GOT3 (cell line): ENCODE results near the gene ALPL.

Experiments used
- DNase-seq: peaks from one replicate; lab custom pipeline; 2025; ENCODE audit warnings: mixed read lengths; lab: John Stamatoyannopoulos, UW

The ALPL gene

DNA sequence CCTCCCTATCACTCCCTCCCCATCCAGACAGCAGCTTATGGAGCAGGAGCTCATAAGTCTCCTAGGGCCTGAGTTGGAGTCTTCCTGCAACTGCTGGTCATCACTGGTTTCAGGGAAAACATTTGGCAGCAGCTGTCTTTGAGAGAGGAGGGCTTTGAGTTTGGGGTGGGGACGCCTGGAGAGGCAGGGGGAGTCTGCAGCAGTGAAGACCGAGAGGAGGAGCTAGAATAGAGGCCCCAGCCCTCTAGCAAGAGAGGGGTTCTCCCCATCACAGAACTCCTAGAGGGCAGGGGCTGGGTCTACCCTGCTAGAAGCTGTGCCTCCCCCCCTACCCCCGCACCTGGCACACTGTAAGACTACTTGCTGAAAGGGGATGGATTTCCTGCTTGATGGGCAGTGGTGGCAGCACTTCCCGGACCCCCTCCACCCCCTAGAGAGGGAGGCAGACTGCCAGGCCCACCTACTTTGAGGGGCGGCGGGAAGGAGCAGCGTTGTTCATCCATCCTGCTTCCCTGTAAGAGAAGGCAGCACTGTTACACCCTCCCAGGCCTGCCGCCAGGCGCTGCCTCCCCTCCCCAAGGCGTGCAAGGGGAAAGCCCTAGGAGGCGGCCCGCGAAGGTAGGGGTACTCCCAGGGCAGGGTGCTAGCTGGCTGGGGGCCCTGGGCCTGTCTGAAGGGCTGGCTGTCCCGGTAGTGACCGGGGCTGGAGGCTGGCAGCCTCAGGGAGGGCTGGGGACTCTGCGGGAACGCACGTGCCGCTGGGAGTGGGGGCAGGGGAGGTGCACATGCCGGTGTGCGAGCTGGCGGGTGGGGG lies 109.5 kb downstream of the ALPL start:
- DNase-seq = no peak

DNA sequence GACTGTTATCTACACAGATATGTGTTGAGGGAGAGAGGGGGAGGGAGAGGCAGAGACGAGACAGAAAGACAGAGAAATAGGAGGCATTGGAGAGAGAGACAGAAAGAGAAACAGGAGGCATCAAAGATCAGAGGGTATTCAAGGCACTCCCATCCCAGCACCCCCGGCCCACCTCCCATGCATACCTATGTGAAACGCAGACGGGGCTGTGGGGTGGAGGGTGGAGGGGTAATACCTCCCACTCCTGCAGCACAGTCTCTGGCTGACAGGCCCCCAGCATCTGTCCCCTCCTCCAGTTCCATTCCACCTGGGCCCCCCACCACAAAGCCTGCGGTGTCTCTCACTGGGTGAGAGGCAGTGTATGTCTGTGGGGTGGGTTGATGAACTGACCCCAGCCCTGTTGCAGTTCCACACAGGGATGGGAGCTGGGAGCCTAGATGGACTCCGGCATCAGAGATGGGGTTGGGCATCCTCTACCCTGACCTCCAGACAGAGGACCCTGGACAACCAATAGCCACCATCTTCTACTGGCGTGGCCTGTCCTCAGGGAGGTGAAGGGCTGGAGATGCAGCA lies 110.2 kb downstream of the ALPL start:
- no peak for DNase-seq

DNA sequence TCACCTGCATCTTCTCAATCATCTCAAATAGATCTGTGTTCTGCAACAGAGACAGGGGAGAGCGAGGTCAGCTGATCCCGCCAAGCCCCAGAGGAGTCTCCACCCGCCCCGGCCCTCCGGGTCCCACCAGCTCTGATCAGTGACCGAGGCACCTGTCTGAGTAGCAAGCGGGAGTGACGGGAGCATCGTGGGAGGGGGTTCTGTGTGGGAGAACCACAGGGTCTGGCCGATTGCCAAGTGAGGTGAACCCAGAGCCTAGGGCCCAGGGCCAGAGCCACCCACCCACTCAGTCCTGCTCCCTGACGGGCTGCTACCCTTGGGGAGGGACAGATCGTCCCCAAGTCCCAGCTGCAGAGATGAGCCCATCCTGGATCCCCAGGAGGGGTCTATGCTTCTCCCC lies 110.8 kb downstream of the ALPL start:
- DNase-seq = no peak

DNA sequence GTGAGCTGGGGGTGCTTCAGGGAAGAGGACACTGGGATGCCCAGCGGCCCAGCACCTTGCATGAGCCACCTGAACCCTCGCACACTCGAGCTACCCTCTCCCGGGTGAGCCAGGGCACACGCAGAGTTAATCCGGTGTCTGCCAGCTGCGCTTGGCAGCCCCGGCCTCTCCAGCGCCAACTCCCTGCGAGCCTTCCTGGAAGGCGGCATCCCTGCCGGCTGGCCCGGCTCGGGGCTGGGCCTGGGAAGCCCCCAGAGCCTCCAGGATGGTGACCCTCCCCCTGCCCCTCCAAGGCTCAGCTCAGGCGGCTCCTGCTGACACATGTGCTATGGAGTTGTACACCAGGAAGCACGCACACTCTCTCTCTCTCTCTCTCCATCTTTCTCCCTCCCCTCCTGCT lies 111.3 kb downstream of the ALPL start:
- no peak for DNase-seq

DNA sequence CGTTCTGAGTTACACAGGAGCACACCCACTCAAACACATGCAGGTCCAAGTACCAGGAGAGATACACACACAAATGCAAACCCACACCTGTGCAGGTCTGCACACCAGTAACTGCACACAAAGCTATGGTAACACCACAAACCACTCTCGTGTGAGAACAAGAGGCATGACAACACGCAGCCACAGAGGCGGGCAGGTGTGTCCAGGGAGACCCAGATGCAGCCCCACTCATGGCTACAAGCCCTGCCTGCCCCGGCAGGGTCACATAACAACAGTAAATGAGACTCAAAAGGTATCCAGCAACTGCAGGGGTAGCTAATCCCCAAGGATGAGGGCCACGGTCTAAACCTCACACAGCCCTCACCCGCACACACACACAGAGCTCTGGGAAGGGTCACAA lies 111.8 kb downstream of the ALPL start:
- no peak for DNase-seq

DNA sequence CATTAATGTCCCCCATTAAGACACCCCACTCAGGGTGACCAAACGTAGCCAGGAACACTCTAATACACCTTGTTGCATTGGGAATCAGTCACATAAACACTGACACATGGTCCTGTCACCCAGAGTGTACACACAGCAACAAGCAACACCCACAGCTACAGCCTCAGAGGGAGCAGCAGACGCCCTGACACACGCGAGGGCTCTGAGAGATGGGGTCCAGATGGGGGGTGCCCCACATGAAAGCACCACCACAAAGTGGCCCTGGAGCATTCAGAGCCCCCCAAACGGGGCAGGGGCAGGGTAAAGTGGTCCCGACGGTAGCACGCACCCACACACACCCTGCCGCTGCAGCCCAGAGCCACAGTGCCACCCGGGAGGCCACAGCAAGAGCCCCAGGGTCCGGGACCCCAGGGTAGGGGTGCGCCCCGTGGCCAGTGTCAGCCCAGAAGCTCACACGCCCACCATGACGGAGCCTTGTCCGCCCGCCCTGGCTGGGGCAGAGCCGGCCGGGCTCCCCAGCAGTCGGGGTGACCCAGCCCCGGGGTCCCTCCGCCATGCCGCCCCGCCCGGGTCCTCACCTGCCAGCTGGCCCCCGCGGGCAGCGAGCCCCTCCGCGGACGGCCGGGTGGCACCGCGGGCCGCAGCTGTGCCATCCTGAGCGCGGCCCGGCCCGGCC lies 112.7 kb downstream of the ALPL start:
- DNase-seq = no peak

DNA sequence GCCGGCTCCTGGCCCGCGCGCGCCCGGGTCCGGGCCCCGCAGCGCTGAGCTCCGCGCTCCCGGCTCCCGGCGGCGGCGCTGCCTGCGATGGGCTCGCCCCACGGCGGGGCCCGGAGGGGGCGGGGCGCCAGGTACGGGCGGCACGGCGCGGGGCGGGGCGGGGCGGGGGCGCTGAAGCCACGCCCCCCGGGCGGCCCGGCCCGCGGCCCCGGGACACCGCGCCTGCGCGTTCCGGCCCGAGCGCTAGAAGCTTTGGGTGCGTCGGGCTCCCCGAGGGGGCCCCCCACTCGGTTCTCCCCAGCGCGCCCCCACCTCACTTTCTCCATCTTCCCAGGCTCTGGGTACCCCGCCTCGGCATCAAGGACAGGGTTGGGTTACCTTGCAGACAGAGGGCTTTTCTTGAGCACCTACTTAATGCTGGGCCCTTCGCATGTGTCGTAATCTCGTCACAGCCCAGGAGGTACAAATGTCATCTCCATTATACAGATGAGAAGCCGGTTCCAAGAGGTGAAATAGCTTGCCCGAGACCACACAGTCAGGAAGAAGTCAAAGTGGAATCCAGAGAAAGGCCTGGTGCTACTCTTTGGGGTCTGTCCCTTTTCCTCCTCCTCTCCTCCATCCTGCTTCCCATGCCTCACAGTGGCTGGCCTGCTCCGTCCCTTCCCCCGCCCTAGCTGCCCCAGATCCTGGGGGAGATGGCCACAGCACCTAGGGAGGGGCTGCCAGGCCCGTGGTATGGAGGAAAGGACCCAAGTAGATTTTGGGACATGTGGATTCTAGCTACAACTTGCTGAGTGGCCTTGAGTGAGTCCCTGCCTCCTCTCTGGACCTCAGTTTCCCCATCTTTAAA lies 113.5 kb downstream of the ALPL start:
- no peak for DNase-seq

DNA sequence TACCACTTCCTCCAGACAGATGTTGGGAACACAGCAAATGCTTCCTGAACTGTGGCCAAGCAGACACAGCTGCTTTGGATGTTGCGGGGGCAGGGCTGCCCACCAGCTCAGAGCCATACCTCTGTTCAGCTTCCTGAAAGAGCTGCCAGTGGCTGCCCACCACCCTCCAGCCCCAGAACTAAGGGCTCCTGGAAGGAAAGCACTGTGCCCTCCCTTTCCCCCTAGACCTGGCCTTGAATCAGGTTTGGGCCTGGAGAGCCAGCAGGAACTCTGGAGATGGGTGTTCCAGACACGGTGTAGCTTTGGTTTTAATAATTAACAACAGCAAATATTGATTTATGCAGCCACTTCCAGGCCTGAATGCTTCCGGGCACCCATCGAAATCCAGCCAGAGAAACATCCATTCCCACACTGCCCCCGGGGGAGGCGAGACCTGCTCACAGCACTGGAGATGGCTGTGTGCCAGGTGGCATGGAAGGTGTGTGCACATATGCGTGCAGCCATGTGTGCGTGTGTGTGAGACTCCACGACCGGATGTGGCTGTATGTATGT lies 114.3 kb downstream of the ALPL start:
- no peak for DNase-seq

DNA sequence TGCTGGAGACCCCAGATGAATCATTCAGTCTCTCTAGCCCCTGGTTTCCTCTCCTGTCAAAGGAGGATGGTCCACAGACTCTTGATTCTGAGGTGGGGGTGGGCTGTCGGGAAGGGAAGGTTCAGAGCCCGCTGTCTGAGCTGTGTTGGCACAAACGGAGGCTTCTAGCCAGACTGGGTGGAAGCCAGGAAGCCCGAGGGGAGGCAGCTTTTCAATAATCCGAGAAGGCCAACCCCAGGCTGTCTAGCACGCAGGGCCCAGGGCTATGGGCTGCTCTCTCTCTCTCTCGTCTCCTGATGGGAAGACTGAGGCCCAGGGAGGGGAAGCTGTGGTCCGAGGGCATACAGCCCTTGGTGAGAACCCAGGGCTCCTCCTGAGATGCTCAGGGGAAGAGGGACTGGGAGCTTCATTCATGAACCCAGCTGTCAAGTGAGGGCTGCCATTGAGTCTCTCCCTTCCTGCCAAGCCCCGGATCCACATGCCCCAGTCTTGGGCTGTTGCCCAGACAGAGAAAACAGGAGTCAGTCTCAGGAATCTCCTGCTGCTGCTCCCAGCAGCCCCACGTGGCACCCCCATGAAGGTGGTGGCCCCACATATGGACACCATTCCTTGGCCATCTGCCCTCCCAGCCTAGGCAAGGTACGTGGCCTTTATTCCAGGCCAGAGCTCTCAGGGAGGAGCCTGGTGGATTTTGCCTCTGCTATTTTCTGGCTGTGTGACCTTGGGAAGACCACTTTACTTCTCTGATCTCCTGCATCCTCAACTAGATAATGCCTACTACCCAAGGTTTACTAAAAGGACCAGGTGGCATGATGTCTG lies 115.6 kb downstream of the ALPL start:
- DNase-seq = no peak

DNA sequence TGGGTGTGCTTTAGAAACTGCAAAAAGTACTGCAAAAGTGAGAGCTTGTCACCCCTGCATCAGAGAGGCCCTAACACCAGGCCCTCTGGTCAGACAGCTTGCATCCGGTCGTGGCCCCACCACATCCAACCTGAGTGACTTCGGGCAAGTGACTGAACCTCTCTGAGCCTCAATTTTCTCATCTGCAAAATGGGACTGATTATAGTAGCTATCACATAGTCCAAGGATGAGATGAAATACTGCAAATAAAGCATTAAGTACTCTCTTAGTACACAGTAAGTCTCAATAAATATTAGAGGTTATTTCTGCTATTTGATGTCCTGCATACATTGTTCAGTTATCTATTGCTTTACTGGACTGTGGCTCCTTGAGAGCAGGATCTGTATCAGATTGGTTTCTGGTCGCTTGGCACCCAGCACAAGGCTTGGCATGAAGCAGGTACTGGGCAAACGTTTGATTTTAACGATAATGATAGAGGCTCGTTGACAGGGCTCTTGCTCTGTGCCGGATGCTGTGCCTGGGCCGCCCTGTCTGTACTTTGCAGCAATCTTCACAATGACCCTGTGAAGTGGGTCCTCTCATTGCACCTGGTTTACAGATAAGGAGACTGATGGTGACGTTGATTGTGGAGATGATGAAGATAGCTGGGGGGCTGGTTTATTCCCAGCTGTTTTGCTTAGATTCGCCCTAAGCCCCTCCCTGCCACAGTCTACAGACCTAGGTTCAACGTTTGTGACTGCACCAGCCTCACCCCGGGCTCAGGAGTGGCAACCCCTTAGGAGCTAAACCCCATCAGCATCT lies 116.4 kb downstream of the ALPL start:
- no peak for DNase-seq

DNA sequence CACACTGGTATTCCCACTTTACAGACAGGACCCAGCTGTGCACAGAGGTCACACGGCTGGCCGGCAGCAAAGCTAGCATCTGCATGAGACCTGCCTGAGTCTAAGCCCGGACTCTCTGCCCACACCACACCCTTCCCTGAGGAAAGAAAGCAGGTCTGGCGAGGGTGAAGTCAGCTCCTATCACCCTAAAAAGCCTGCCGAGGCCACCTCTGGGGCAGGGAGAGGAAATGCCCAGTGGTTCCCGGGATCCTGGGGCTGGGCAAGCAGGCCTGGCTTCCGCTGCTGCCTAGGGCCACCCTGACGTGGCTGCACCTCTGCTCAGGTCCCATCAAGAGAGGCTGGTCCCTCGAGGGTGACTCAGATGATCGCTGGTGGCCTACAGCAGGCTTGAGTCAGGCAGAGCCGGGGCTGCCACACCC lies 117.7 kb downstream of the ALPL start:
- DNase-seq = no peak
